ENCODE data around the gene SLC12A5. TPM values are rescaled to one million over a fixed set of nuclear protein-coding genes. Genes with fewer than 3 reads are reported as not detected.

SLC12A5 gene
- total RNA-seq, 6 experiments from 2014 or later = 0.32 to 0.91 (median 0.64) TPM; not detected in 3

DNA sequence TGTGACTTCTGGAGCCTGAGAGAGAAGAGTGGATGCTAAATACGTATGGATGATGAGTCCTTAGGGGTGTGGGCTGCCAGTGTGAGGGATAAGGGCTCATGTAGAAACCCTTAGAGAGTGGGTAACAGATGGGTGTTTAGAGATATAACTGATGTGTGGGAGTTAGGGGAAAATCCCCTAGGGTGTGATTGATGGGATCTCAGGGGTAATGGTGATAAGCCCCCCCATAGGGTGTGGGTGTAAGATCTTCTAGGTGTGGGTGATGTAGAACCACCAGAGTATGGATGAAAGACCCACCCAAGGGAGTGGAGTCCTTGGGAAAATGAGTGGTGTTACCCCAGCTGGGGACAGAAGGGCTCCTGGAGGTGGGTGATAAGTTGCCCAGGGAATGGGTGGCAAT is 26.3 kb downstream of the SLC12A5 start:
- Histone ChIP-seq H3K27me3 (no peaks in the 10 kb centered on the region), H3K4me1 (peaks cover 0 to 15% (median 0%) of the 10 kb centered on the region in 4 donors), H3K9me3 (no peaks in the 10 kb centered on the region), H3K27ac (no peak overlapping the region), H3K4me3 (no peak overlapping the region), H3K36me3 (no peaks in the 10 kb centered on the region)
- intact Hi-C loops (cut with DNase I) = no loop called here
- DNase-seq = no peak
- no peak for ATAC-seq
- WGBS (ENCODE audit: insufficient coverage, low coverage, low lambda C conversion rate, missing lambda C conversion rate) = 47% methylated on average over 1 of the region's 1 CpG
- TF ChIP-seq CTCF (IDR thresholded peaks at IDR 0.05) (no peak), POLR2A (IDR thresholded peaks at IDR 0.05) (no peak)

- Histone ChIP-seq H3K4me3 (no peak overlapping the region), H3K4me1 (peaks cover 0 to 22% (median 0%) of the 10 kb centered on the region in 4 donors), H3K9me3 (no peaks in the 10 kb centered on the region), H3K27me3 (no peaks in the 10 kb centered on the region), H3K36me3 (peaks cover 0 to under 1% (median 0%) of the 10 kb centered on the region in 4 donors), H3K27ac (no peak overlapping the region)
- ATAC-seq = no peak
- 74% methylated on average over 9 of the region's 15 CpGs for WGBS (ENCODE audit: insufficient coverage, low coverage, low lambda C conversion rate, missing lambda C conversion rate)
- TF ChIP-seq CTCF (IDR thresholded peaks at IDR 0.05) = no peak
- TF ChIP-seq POLR2A (IDR thresholded peaks at IDR 0.05) = no peak
- intact Hi-C loops (cut with DNase I) = no loop called here
- DNase-seq = no peak
These were observed 27.2 kb downstream of the SLC12A5 start for GRCh38 chr20:46056027-46056833.

GRCh38 chr20:46056970-46057855 is 28.2 kb downstream of the SLC12A5 start:
- WGBS (ENCODE audit: insufficient coverage, low coverage, low lambda C conversion rate, missing lambda C conversion rate) = 31% methylated on average over 31 of the region's 65 CpGs
- no peak overlapping the region for H3K4me3 ChIP-seq
- TF ChIP-seq CTCF (IDR thresholded peaks at IDR 0.05) (no peak), POLR2A (IDR thresholded peaks at IDR 0.05) (no peak)
- ATAC-seq = peak in 2 of 4 donors; percentile 21 to 39
- no peaks in the 10 kb centered on the region for H3K9me3 ChIP-seq
- DNase-seq = peak in 1 of 3 donors; percentile 54
- H3K4me1 ChIP-seq = peaks cover 0 to 26% (median 0%) of the 10 kb centered on the region in 4 donors
- no peaks in the 10 kb centered on the region for H3K27me3 ChIP-seq
- intact Hi-C loops (cut with DNase I) = no loop called here
- H3K27ac ChIP-seq = no peak overlapping the region
- H3K36me3 ChIP-seq = peaks cover 0 to 10% (median 5%) of the 10 kb centered on the region in 4 donors

DNA sequence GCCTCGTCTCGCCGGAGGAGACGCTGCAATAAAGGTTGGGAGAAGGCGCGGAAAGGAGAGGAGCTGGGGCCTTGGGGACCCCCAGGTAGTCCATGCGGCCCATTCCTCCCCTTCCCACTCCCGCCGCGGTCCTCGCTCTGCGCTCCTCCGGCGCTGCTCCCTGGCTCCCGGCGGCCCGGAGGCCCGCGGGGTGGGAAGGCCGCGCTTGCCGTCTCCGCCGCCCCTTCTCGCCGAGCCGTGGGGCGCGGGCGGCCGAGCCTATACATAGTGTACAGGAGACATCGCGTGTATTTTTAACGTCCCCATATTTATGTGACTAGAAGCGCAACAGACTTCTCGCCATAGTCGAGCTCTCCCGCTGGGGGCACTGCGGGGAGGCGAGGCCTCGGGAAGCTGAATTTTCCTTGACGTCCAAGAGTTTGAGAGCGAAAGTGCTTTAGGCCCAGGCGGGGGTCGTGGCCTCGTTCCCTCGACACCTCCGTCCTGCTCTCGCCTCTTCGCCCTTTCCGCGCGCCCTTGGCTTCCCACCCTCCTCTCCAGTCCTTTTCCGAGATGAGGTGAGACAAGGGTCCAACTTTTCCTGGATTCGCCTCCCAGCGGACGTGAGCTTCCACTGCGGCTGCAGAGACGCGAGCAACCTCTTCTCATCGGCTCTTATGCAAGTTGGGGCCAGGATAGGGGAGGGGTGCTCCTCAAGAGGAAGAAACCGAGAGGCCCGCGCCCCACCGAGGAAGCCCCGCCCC is 29.0 kb downstream of the SLC12A5 start:
- Histone ChIP-seq H3K36me3 (peaks cover 0 to 19% (median 9%) of the 10 kb centered on the region in 4 donors), H3K9me3 (no peaks in the 10 kb centered on the region), H3K27me3 (no peaks in the 10 kb centered on the region), H3K27ac (no peak overlapping the region), H3K4me1 (peaks cover 0 to 26% (median 0%) of the 10 kb centered on the region in 4 donors), H3K4me3 (no peak overlapping the region)
- peak in 3 of 4 donors; percentile 14 to 21 (median 21) for TF ChIP-seq CTCF (IDR thresholded peaks at IDR 0.05)
- no peak for TF ChIP-seq POLR2A (IDR thresholded peaks at IDR 0.05)
- WGBS (ENCODE audit: insufficient coverage, low coverage, low lambda C conversion rate, missing lambda C conversion rate) = 12% methylated on average over 25 of the region's 66 CpGs
- intact Hi-C loops (cut with DNase I) = no loop called here
- peak in 1 of 3 donors; percentile 47 for DNase-seq
- ATAC-seq = peak; percentile 36 to 56 (median 49)

Data from right lobe of liver (tissue), 6 donors.